NB4 (cell line): ENCODE data around the gene MFSD2B.

Experiments used
- MYC ChIP-seq: IDR thresholded peaks from 2 replicates; pipeline ENCODE4 v1.6.1; 2011; ENCODE audit warnings: low read depth, low read length
- POLR2A ChIP-seq: IDR thresholded peaks from 2 replicates; pipeline ENCODE4 v1.6.1; 2011; ENCODE audit warnings: mild to moderate bottlenecking; ENCODE audit not compliant: insufficient read length; ENCODE audit errors: extremely low read depth
- TF ChIP-seq, protein P1 (sequence below): IDR thresholded peaks from one replicate; pipeline ENCODE4 v1.5.1; 2012; ENCODE audit warnings: low read depth, low read length
- TF ChIP-seq, protein P2 (sequence below): IDR thresholded peaks from 2 replicates; pipeline ENCODE4 v1.6.1; 2011; ENCODE audit warnings: low read depth, low read length

DNA sequence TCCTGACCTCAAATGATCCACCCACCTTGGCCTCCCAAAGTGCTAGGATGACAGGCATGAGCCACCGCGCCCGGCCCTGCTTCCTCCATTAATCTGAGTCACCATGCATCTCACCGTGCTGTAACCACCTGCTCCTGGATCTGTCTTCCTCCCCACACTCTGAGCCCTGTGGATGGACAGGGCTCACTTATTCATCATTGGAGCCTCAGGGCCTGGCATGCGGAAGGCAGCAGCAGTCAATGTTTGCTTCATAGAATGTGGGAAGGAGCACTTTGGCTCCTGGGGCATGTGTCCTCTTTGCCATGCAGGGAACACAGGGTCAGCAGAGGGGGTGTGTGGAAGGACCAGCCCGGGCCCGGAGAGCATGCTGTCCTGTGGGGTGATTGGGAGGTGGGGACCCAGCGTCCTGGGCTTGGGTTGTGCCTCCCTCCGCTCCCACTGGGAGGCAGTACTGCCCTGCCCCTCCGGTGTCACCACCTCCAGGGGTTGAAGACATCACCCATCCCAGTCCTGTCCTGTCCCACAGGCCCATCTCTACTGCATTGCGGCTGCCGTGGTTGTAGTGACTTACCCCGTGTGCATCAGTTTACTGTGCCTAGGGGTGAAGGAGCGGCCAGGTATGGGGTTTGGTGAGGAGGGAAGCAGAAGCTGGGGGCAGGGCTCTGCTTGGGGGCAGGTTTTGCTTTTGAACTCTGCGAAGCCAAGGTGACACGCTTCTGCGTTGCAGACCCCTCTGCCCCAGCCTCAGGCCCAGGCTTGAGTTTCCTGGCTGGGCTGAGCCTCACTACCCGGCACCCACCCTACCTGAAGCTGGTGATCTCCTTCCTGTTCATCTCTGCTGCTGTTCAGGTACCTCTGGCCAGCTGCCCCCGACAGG, 11.5 kb downstream of the MFSD2B start:
- TF ChIP-seq POLR2A (no peak), MYC (no peak)
- TF ChIP-seq, protein P1, sequence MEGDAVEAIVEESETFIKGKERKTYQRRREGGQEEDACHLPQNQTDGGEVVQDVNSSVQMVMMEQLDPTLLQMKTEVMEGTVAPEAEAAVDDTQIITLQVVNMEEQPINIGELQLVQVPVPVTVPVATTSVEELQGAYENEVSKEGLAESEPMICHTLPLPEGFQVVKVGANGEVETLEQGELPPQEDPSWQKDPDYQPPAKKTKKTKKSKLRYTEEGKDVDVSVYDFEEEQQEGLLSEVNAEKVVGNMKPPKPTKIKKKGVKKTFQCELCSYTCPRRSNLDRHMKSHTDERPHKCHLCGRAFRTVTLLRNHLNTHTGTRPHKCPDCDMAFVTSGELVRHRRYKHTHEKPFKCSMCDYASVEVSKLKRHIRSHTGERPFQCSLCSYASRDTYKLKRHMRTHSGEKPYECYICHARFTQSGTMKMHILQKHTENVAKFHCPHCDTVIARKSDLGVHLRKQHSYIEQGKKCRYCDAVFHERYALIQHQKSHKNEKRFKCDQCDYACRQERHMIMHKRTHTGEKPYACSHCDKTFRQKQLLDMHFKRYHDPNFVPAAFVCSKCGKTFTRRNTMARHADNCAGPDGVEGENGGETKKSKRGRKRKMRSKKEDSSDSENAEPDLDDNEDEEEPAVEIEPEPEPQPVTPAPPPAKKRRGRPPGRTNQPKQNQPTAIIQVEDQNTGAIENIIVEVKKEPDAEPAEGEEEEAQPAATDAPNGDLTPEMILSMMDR, result peak; percentile 69
- TF ChIP-seq, protein P2, sequence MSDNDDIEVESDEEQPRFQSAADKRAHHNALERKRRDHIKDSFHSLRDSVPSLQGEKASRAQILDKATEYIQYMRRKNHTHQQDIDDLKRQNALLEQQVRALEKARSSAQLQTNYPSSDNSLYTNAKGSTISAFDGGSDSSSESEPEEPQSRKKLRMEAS, result no peak
